ENCODE data around the gene HDAC1.

HDAC1 gene

GRCh38 chr1:32365445-32365844, 73.6 kb downstream of the HDAC1 start:
- H3K9me3 ChIP-seq (ENCODE audit: control insufficient read depth in 5 of 5, low read length in 5 of 5) = no peaks in the 10 kb centered on the region

GRCh38 chr1:32367912-32368635, 76.2 kb downstream of the HDAC1 start:
- Histone ChIP-seq H3K9ac (ENCODE audit: low read length in 5 of 5) (no peak overlapping the region), H3K27ac (ENCODE audit: low read depth, low read length) (no peak overlapping the region), H3K4me1 (ENCODE audit: control insufficient read depth in 5 of 5, insufficient read depth in 5 of 5, low read length in 5 of 5) (peaks cover 0 to 11% (median 6%) of the 10 kb centered on the region in 5 donors), H3K4me3 (ENCODE audit: low read depth in 1 of 5, low read length in 5 of 5) (no peak overlapping the region), H3K27me3 (ENCODE audit: control insufficient read depth in 5 of 5, insufficient read depth in 4 of 5, low read length in 5 of 5) (no peaks in the 10 kb centered on the region), H3K9me3 (ENCODE audit: control insufficient read depth in 5 of 5, low read length in 5 of 5) (no peaks in the 10 kb centered on the region), H3K36me3 (ENCODE audit: control insufficient read depth in 5 of 5, insufficient read depth in 5 of 5, low read length in 5 of 5) (peaks cover 15 to 83% (median 74%) of the 10 kb centered on the region in 5 donors)

More at GRCh38 chr1:32365445-32365844, 73.6 kb downstream of the HDAC1 start:
- Histone ChIP-seq H3K27me3 (ENCODE audit: control insufficient read depth in 5 of 5, insufficient read depth in 4 of 5, low read length in 5 of 5) (no peaks in the 10 kb centered on the region), H3K4me3 (ENCODE audit: low read depth in 1 of 5, low read length in 5 of 5) (no peak overlapping the region), H3K36me3 (ENCODE audit: control insufficient read depth in 5 of 5, insufficient read depth in 5 of 5, low read length in 5 of 5) (peaks cover 8 to 68% (median 55%) of the 10 kb centered on the region in 5 donors), H3K27ac (ENCODE audit: low read depth, low read length) (no peak overlapping the region), H3K4me1 (ENCODE audit: control insufficient read depth in 5 of 5, insufficient read depth in 5 of 5, low read length in 5 of 5) (peaks cover 5 to 28% (median 21%) of the 10 kb centered on the region in 5 donors), H3K9ac (ENCODE audit: low read length in 5 of 5) (no peak overlapping the region)

DNA sequence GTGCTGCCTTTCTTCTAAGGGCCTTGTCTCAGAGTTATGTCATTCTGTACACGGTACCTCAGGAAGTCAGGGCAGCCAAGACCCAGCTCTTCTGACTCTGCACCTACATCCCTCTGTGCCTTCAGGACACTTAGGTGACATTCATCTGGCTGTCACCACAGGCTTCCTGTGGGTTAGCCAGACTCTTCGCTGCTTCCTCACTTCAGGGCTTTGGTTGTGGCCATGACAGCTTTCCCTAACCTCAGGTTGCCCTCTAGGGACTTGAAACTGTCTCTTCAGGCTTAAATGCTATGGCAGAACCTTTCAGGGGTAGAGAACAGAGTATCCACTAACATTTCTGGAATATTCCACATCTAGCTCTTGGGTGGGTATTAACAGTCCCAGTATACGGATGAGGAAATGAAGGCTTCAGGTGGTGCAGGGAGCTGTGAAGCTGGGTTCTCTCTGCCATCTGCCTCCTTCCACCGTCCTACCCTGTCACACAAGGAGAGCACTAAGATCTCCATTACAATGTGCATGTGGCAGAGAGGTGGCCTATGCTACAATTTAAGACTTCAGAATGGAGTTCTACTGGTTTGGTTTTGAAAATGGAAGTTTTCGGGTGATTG, 80.4 kb downstream of the HDAC1 start:
- no peak overlapping the region for H3K27ac ChIP-seq (ENCODE audit: low read depth, low read length)
- H3K36me3 ChIP-seq (ENCODE audit: control insufficient read depth in 5 of 5, insufficient read depth in 5 of 5, low read length in 5 of 5) = peaks cover 31 to 88% (median 84%) of the 10 kb centered on the region in 5 donors

GRCh38 chr1:32373996-32374592, 82.2 kb downstream of the HDAC1 start:
- no peaks in the 10 kb centered on the region for H3K4me1 ChIP-seq (ENCODE audit: control insufficient read depth in 5 of 5, insufficient read depth in 5 of 5, low read length in 5 of 5)
- H3K9ac ChIP-seq (ENCODE audit: low read length in 5 of 5) = no peak overlapping the region
- H3K4me3 ChIP-seq (ENCODE audit: low read depth in 1 of 5, low read length in 5 of 5) = no peak overlapping the region
- no peaks in the 10 kb centered on the region for H3K9me3 ChIP-seq (ENCODE audit: control insufficient read depth in 5 of 5, low read length in 5 of 5)
- H3K27me3 ChIP-seq (ENCODE audit: control insufficient read depth in 5 of 5, insufficient read depth in 4 of 5, low read length in 5 of 5) = no peaks in the 10 kb centered on the region
- H3K27ac ChIP-seq (ENCODE audit: low read depth, low read length) = no peak overlapping the region
- peaks cover 28 to 88% (median 84%) of the 10 kb centered on the region in 5 donors for H3K36me3 ChIP-seq (ENCODE audit: control insufficient read depth in 5 of 5, insufficient read depth in 5 of 5, low read length in 5 of 5)

More for the DNA sequence above, 80.4 kb downstream of the HDAC1 start:
- H3K27me3 ChIP-seq (ENCODE audit: control insufficient read depth in 5 of 5, insufficient read depth in 4 of 5, low read length in 5 of 5) = no peaks in the 10 kb centered on the region
- no peaks in the 10 kb centered on the region for H3K4me1 ChIP-seq (ENCODE audit: control insufficient read depth in 5 of 5, insufficient read depth in 5 of 5, low read length in 5 of 5)
- no peak overlapping the region for H3K9ac ChIP-seq (ENCODE audit: low read length in 5 of 5)
- H3K9me3 ChIP-seq (ENCODE audit: control insufficient read depth in 5 of 5, low read length in 5 of 5) = no peaks in the 10 kb centered on the region
- no peak overlapping the region for H3K4me3 ChIP-seq (ENCODE audit: low read depth in 1 of 5, low read length in 5 of 5)

GRCh38 chr1:32376199-32376598, 84.3 kb downstream of the HDAC1 start:
- Histone ChIP-seq H3K27me3 (ENCODE audit: control insufficient read depth in 5 of 5, insufficient read depth in 4 of 5, low read length in 5 of 5) (no peaks in the 10 kb centered on the region), H3K36me3 (ENCODE audit: control insufficient read depth in 5 of 5, insufficient read depth in 5 of 5, low read length in 5 of 5) (peaks cover 23 to 98% (median 95%) of the 10 kb centered on the region in 5 donors), H3K9ac (ENCODE audit: low read length in 5 of 5) (no peak overlapping the region), H3K4me1 (ENCODE audit: control insufficient read depth in 5 of 5, insufficient read depth in 5 of 5, low read length in 5 of 5) (no peaks in the 10 kb centered on the region), H3K4me3 (ENCODE audit: low read depth in 1 of 5, low read length in 5 of 5) (no peak overlapping the region), H3K27ac (ENCODE audit: low read depth, low read length) (no peak overlapping the region), H3K9me3 (ENCODE audit: control insufficient read depth in 5 of 5, low read length in 5 of 5) (no peaks in the 10 kb centered on the region)

DNA sequence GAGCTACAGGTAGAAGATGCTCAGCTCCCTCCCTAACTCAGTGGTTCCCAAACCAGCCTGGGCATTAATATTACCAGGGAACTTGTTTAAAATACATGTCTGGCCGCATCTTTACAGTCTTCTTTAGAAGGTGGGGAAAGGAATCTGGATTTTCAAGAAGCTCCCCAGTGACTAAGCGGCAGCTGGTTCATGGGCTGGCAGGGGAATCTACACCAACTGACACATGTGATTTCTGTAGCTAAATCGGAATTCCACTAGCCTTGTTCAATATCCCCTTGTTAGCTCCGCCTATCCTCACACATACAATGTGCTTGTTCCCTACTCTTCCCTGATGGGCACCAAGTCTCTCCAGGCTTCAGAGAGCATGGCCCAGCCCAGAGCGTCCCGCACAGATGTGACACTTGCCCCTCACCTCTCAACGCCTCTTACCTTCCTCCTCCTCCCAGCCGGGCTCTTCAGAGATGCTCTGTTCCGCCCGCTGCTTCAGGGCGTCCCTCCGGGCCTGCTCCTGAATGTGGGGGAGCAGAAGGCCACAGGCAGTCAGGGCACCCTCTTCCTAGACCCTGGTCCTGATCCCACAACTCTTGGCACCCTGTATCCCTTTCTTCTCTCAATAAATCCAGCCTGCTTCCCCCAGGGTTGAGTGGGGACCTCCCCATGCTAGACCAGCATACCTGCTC, 85.8 kb downstream of the HDAC1 start:
- Histone ChIP-seq H3K4me1 (ENCODE audit: control insufficient read depth in 5 of 5, insufficient read depth in 5 of 5, low read length in 5 of 5) (no peaks in the 10 kb centered on the region), H3K9ac (ENCODE audit: low read length in 5 of 5) (peak overlapping the region in 1 of 5 donors; percentile 9), H3K4me3 (ENCODE audit: low read depth in 1 of 5, low read length in 5 of 5) (no peak overlapping the region), H3K9me3 (ENCODE audit: control insufficient read depth in 5 of 5, low read length in 5 of 5) (no peaks in the 10 kb centered on the region), H3K36me3 (ENCODE audit: control insufficient read depth in 5 of 5, insufficient read depth in 5 of 5, low read length in 5 of 5) (peaks cover 27 to 100% (median 97%) of the 10 kb centered on the region in 5 donors), H3K27ac (ENCODE audit: low read depth, low read length) (no peak overlapping the region), H3K27me3 (ENCODE audit: control insufficient read depth in 5 of 5, insufficient read depth in 4 of 5, low read length in 5 of 5) (no peaks in the 10 kb centered on the region)

DNA sequence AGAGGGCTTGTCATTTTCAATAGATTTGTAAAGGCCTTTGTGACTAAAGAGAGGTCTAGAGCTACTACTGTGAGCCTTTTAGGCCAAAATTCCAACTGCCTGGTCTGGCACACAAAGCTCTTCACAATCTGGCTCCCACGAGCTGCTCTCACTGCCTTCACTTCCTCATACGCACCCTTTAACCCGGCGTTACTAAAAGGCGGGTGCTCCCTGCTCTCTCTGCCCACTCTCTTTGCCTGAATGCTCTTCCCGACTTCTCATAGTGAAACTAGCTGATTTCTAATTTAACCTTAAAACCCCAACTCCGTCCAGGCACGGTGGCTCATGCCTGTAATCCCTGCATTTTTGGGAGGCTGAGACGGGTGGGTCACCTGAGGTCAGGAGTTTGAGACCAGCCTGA, 88.2 kb downstream of the HDAC1 start:
- Histone ChIP-seq H3K27ac (ENCODE audit: low read depth, low read length) (no peak overlapping the region), H3K36me3 (ENCODE audit: control insufficient read depth in 5 of 5, insufficient read depth in 5 of 5, low read length in 5 of 5) (peaks cover 26 to 100% (median 97%) of the 10 kb centered on the region in 5 donors), H3K27me3 (ENCODE audit: control insufficient read depth in 5 of 5, insufficient read depth in 4 of 5, low read length in 5 of 5) (no peaks in the 10 kb centered on the region), H3K9me3 (ENCODE audit: control insufficient read depth in 5 of 5, low read length in 5 of 5) (no peaks in the 10 kb centered on the region), H3K4me3 (ENCODE audit: low read depth in 1 of 5, low read length in 5 of 5) (no peak overlapping the region), H3K9ac (ENCODE audit: low read length in 5 of 5) (no peak overlapping the region), H3K4me1 (ENCODE audit: control insufficient read depth in 5 of 5, insufficient read depth in 5 of 5, low read length in 5 of 5) (no peaks in the 10 kb centered on the region)

Data from subcutaneous abdominal adipose tissue (tissue), 5 donors.